CD14-positive monocyte (primary cell): ENCODE measurements around the gene GRAP. TPM values are rescaled to one million over a fixed set of nuclear protein-coding genes. Genes with fewer than 3 reads are reported as not detected.

ENCODE experiments used
- DNase-seq, 3 donors: peaks; one replicate each; pipeline ENCODE4 v3.0.0-alpha.2; 2011 to 2022
- H2AFZ ChIP-seq: 2 replicates; pipeline ENCODE4 v1.6.0; 2012; ENCODE audit warnings: mild to moderate bottlenecking, low read depth, low read length, inconsistent platforms; ENCODE audit not compliant: insufficient read depth, poor library complexity, severe bottlenecking
- H3K27ac ChIP-seq, 2 donors: 1 replicate in 1 of 2; 2 replicates in 1 of 2; pipeline ENCODE4 v1.5.1; 2012 to 2013; ENCODE audit warnings: low read length in 2 of 2, control low read depth in 1 of 2, inconsistent platforms in 1 of 2, low read depth in 1 of 2, mild to moderate bottlenecking in 1 of 2
- H3K27me3 ChIP-seq, 2 donors: one replicate each; pipeline versions ENCODE4 v1.6.0 to v1.6.1; 2011 to 2013; ENCODE audit warnings: low read length in 2 of 2; ENCODE audit not compliant: control insufficient read depth in 2 of 2, insufficient read depth in 2 of 2
- H3K36me3 ChIP-seq, 2 donors: replicated peaks in 1 of 2; 1 replicate in 1 of 2; 2 replicates in 1 of 2; pipeline versions ENCODE4 v1.5.1 to v1.6.1; 2012 to 2013; ENCODE audit warnings: low read length in 2 of 2, control low read depth in 1 of 2, inconsistent platforms in 1 of 2, mild to moderate bottlenecking in 1 of 2; ENCODE audit not compliant: insufficient read depth in 2 of 2, control insufficient read depth in 1 of 2
- H3K4me1 ChIP-seq, 2 donors: 1 replicate in 1 of 2; 2 replicates in 1 of 2; pipeline versions ENCODE4 v1.5.1 to v1.6.1; 2012 to 2013; ENCODE audit warnings: low read length in 2 of 2, control low read depth in 1 of 2, inconsistent platforms in 1 of 2, mild to moderate bottlenecking in 1 of 2, moderate library complexity in 1 of 2; ENCODE audit not compliant: insufficient read depth in 2 of 2, control insufficient read depth in 1 of 2
- H3K4me2 ChIP-seq: replicated peaks from 2 replicates; pipeline ENCODE3; 2012; ENCODE audit warnings: low read length, moderate library complexity, mild to moderate bottlenecking; ENCODE audit not compliant: poor library complexity, severe bottlenecking; ENCODE audit errors: extremely low read depth
- H3K4me3 ChIP-seq, 3 experiments: fragments of 200-600 bp in 1 of 3; sonication (generic) in 1 of 3; replicated peaks in 1 of 3; 1 replicate in 2 of 3; 2 replicates in 1 of 3; pipeline ENCODE4 v1.5.1; 2011 to 2013; ENCODE audit warnings: low read length in 3 of 3, mild to moderate bottlenecking in 3 of 3, control low read depth in 2 of 3, low read depth in 2 of 3, inconsistent platforms in 1 of 3, moderate library complexity in 1 of 3
- H3K79me2 ChIP-seq: 2 replicates; pipeline ENCODE4 v1.6.0; 2012; ENCODE audit warnings: mild to moderate bottlenecking, control low read depth, inconsistent platforms, low read length, moderate library complexity; ENCODE audit not compliant: insufficient read depth
- H3K9ac ChIP-seq: 2 replicates; pipeline ENCODE4 v1.6.0; 2017; ENCODE audit warnings: low read length, mild to moderate bottlenecking; ENCODE audit not compliant: insufficient read depth, poor library complexity, severe bottlenecking
- H3K9me3 ChIP-seq, 2 donors: replicated peaks in 1 of 2; 1 replicate in 1 of 2; 2 replicates in 1 of 2; pipeline versions ENCODE4 v1.5.1 to v1.6.1; 2012 to 2013; ENCODE audit warnings: low read length in 2 of 2, control low read depth in 1 of 2; ENCODE audit not compliant: control insufficient read depth in 1 of 2, insufficient read depth in 1 of 2
- H4K20me1 ChIP-seq: 2 replicates; pipeline ENCODE4 v1.6.0; 2012; ENCODE audit warnings: mild to moderate bottlenecking, low read length, control low read depth, moderate library complexity; ENCODE audit not compliant: insufficient read depth
- H3K27ac Mint-ChIP-seq, 7 donors: one replicate each; pipeline ENCODE4 v1.8.0; 2020; ENCODE audit warnings: mild to moderate bottlenecking in 7 of 7, mixed read lengths in 7 of 7, moderate library complexity in 6 of 7, inconsistent platforms in 2 of 7
- H3K27me3 Mint-ChIP-seq, 3 donors: one replicate each; pipeline ENCODE4 v1.8.0; 2021 to 2022; ENCODE audit warnings: low read depth in 3 of 3, mild to moderate bottlenecking in 3 of 3, mixed read lengths in 3 of 3, moderate library complexity in 3 of 3, inconsistent platforms in 1 of 3
- H3K36me3 Mint-ChIP-seq, 2 donors: one replicate each; pipeline ENCODE4 v1.8.0; 2020; ENCODE audit warnings: mixed read lengths in 2 of 2, inconsistent platforms in 1 of 2, mild to moderate bottlenecking in 1 of 2
- H3K4me1 Mint-ChIP-seq: one replicate; pipeline ENCODE4 v1.8.0; 2020; ENCODE audit warnings: mild to moderate bottlenecking, mixed read lengths
- H3K4me3 Mint-ChIP-seq, 2 donors: one replicate each; pipeline ENCODE4 v1.8.0; 2020; ENCODE audit warnings: mild to moderate bottlenecking in 2 of 2, mixed read lengths in 2 of 2, moderate library complexity in 1 of 2
- H3K9me3 Mint-ChIP-seq, 7 donors: one replicate each; pipeline ENCODE4 v1.8.0; 2020 to 2022; ENCODE audit warnings: mixed read lengths in 7 of 7, mild to moderate bottlenecking in 6 of 7, moderate library complexity in 6 of 7, inconsistent platforms in 2 of 7
- CTCF ChIP-seq: fragments of 200-600 bp; IDR thresholded peaks from one replicate; pipeline ENCODE4 v1.8.0; 2022; ENCODE audit warnings: antibody characterized with exemption, mild to moderate bottlenecking
- WGBS: methylation state at CpG from one replicate; pipeline ENCODE4 v1.1.5; 2013; ENCODE audit warnings: missing lambda C conversion rate; ENCODE audit not compliant: insufficient coverage; 5-methylcytosine and 5-hydroxymethylcytosine counted together
- intact Hi-C, 2 donors: fragments of 100-400 bp; cut with micrococcal nuclease; formaldehyde crosslinking; loops; one replicate each; pipeline versions ENCODE4 v1.15.0 to v1.15.1; 2023
- polyA plus RNA-seq, 3 donors: library from polyadenylated mRNA; depleted of rRNA in 1 of 3; unstranded in 2 of 3; stranded (reverse) in 1 of 3; fragments of 300-500 nt in 2 of 3; fragments of >200 nt in 1 of 3; fragmentation: Illumina TruSeq in 2 of 3; gene quantifications; 1 replicate in 2 of 3; 2 replicates in 1 of 3; pipeline ENCODE4 v1.2.3, GENCODE V29; 2012 to 2021

GRAP gene
- polyA plus RNA-seq, 3 donors, result 3.9 to 5.9 (median 4.5) TPM

- Histone ChIP-seq H3K27me3 (no peaks in the 10 kb centered on the region), H3K4me3 (no peak overlapping the region), H4K20me1 (no peaks in the 10 kb centered on the region), H3K36me3 (no peaks in the 10 kb centered on the region), H2AFZ (no peak overlapping the region), H3K27ac (no peak overlapping the region), H3K4me2 (no peak overlapping the region), H3K79me2 (no peaks in the 10 kb centered on the region), H3K4me1 (no peaks in the 10 kb centered on the region), H3K9me3 (no peaks in the 10 kb centered on the region), H3K9ac (no peak overlapping the region)
- intact Hi-C loops, result no loop called here
- peaks cover 0 to 4% (median 0%) of the 10 kb centered on the region in 7 donors for H3K9me3 Mint-ChIP-seq
- peaks cover 3 to 9% (median 7%) of the 10 kb centered on the region in 3 donors for H3K27me3 Mint-ChIP-seq
- peak overlapping the region in 1 of 7 donors; percentile 42 for H3K27ac Mint-ChIP-seq
- TF ChIP-seq CTCF, result no peak
- no peak for DNase-seq
- 86% methylated on average over 16 of the region's 29 CpGs for WGBS
- H3K4me1 Mint-ChIP-seq, result no peaks in the 10 kb centered on the region
- no peaks in the 10 kb centered on the region for H3K36me3 Mint-ChIP-seq
- no peak overlapping the region for H3K4me3 Mint-ChIP-seq
These were observed 32.0 kb downstream of the GRAP start for GRCh38 chr17:19014628-19015215.

GRCh38 chr17:19013806-19014627, 32.7 kb downstream of the GRAP start:
- no peaks in the 10 kb centered on the region for H3K36me3 Mint-ChIP-seq
- H3K27me3 Mint-ChIP-seq, result peaks cover 3 to 9% (median 5%) of the 10 kb centered on the region in 3 donors
- no peak overlapping the region for H3K4me2 ChIP-seq
- no peak overlapping the region for H3K27ac Mint-ChIP-seq
- H3K4me3 ChIP-seq, result no peak overlapping the region
- WGBS, result 89% methylated on average over 5 of the region's 11 CpGs
- intact Hi-C loops, result no loop called here
- no peaks in the 10 kb centered on the region for H3K27me3 ChIP-seq
- H2AFZ ChIP-seq, result no peak overlapping the region
- no peak overlapping the region for H3K27ac ChIP-seq
- no peak for DNase-seq
- H3K36me3 ChIP-seq, result no peaks in the 10 kb centered on the region
- H3K9ac ChIP-seq, result no peak overlapping the region
- H3K9me3 ChIP-seq, result no peaks in the 10 kb centered on the region
- H4K20me1 ChIP-seq, result no peaks in the 10 kb centered on the region
- H3K9me3 Mint-ChIP-seq, result peaks cover 0 to 4% (median 0%) of the 10 kb centered on the region in 7 donors
- H3K4me1 Mint-ChIP-seq, result no peaks in the 10 kb centered on the region
- TF ChIP-seq CTCF, result no peak
- no peaks in the 10 kb centered on the region for H3K79me2 ChIP-seq
- no peaks in the 10 kb centered on the region for H3K4me1 ChIP-seq
- no peak overlapping the region for H3K4me3 Mint-ChIP-seq
